Effector memory CD8-positive, alpha-beta T cell (primary cell): ENCODE results near the gene PRKCE.
"Not testable (repeated sequence)": the region's sequence is repeated elsewhere in the genome, so short reads cannot be mapped to it uniquely, and the experiment has no call there.

ENCODE experiments used
- ATAC-seq: fragments of 150-1000 bp; cut with Tn5 transposase; replicated peaks from 2 replicates; pipeline ENCODE4 v1.10.0; 2021; ENCODE audit warnings: mild to moderate bottlenecking, moderate library complexity
- DNase-seq, 3 experiments: peaks; one replicate each; pipeline ENCODE4 v3.0.0; 2021
- H3K27ac Mint-ChIP-seq, 2 donors: one replicate each; pipeline ENCODE4 v1.8.0; 2022; ENCODE audit warnings: mild to moderate bottlenecking in 2 of 2, mixed read lengths in 2 of 2, moderate library complexity in 2 of 2
- H3K27me3 Mint-ChIP-seq, 2 donors: one replicate each; pipeline ENCODE4 v1.8.0; 2022; ENCODE audit warnings: mixed read lengths in 2 of 2
- H3K36me3 Mint-ChIP-seq: one replicate; pipeline ENCODE4 v1.8.0; 2022; ENCODE audit warnings: mild to moderate bottlenecking, moderate library complexity, mixed read lengths; ENCODE audit not compliant: insufficient read depth
- H3K4me1 Mint-ChIP-seq, 2 donors: one replicate each; pipeline ENCODE4 v1.8.0; 2022; ENCODE audit warnings: low read depth in 2 of 2, mixed read lengths in 2 of 2
- H3K4me3 Mint-ChIP-seq, 2 donors: one replicate each; pipeline ENCODE4 v1.8.0; 2022; ENCODE audit warnings: mild to moderate bottlenecking in 2 of 2, mixed read lengths in 2 of 2, moderate library complexity in 2 of 2
- H3K9me3 Mint-ChIP-seq, 2 donors: one replicate each; pipeline ENCODE4 v1.8.0; 2022; ENCODE audit warnings: mixed read lengths in 2 of 2

Gene PRKCE

GRCh38 chr2:45856391-45857274, 205.2 kb downstream of the PRKCE start:
- Mint-ChIP-seq H3K4me1 (peaks cover 20 to 28% of the 10 kb centered on the region in 2 donors), H3K9me3 (no peaks in the 10 kb centered on the region), H3K36me3 (peaks cover 4% of the 10 kb centered on the region), H3K27me3 (no peaks in the 10 kb centered on the region), H3K27ac (no peak overlapping the region), H3K4me3 (no peak overlapping the region)
- DNase-seq (no peak), ATAC-seq (no peak)

GRCh38 chr2:45857275-45857609, 205.8 kb downstream of the PRKCE start:
- ATAC-seq (no peak), DNase-seq (no peak)
- no peaks in the 10 kb centered on the region for H3K27me3 Mint-ChIP-seq
- H3K4me1 Mint-ChIP-seq: peaks cover 23 to 30% of the 10 kb centered on the region in 2 donors
- peaks cover 4% of the 10 kb centered on the region for H3K36me3 Mint-ChIP-seq
- H3K4me3 Mint-ChIP-seq: no peak overlapping the region
- H3K27ac Mint-ChIP-seq: no peak overlapping the region
- H3K9me3 Mint-ChIP-seq: no peaks in the 10 kb centered on the region

- no peak overlapping the region for H3K27ac Mint-ChIP-seq
- H3K4me1 Mint-ChIP-seq: peaks cover 27 to 32% of the 10 kb centered on the region in 2 donors
- peaks cover 4% of the 10 kb centered on the region for H3K36me3 Mint-ChIP-seq
- H3K4me3 Mint-ChIP-seq: no peak overlapping the region
- no peak for ATAC-seq
- H3K9me3 Mint-ChIP-seq: no peaks in the 10 kb centered on the region
- DNase-seq: no peak
- H3K27me3 Mint-ChIP-seq: no peaks in the 10 kb centered on the region
These were observed 206.5 kb downstream of the PRKCE start for GRCh38 chr2:45857867-45858520.

DNA sequence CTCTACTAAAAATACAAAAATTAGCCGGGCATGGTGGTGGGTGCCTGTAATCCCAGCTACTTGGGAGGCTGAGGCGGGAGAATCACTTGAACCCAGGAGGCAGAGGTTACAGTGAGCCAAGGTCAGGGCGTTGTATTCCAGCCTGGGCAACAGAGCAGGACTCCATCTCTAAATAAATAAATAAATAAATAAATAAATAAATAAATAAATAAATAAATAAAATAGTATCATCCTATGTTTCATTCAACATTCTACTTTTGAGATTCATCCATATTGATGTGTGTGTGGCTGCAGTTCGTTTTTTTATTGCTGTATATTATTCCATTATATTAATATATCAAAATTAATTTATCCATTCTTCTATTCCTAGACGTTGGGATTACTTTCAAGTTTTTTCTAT, 207.4 kb downstream of the PRKCE start:
- not testable (repeated sequence) for ATAC-seq, H3K4me3 Mint-ChIP-seq, H3K36me3 Mint-ChIP-seq, DNase-seq, H3K9me3 Mint-ChIP-seq, H3K27ac Mint-ChIP-seq, H3K27me3 Mint-ChIP-seq
- peaks cover 27 to 32% of the 10 kb centered on the region in 2 donors for H3K4me1 Mint-ChIP-seq

DNA sequence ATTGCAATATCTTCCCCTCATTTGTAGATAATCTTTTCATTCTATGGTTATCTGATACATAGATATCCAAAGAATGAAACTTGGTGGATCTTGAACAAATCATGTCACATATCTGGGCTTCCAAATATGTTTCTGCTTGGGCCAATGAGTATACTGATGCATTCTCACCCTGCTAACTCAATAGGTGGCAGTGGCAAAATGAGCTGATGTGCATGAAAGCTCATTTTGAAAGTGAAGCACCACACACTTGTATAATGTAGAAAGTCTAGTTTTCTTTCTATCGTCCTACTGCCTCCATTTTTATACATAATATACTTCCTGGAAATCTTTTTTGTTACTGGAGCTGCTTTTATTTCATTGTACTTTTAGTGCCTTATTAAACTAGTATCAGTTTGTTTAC, 208.2 kb downstream of the PRKCE start:
- Mint-ChIP-seq H3K4me3 (no peak overlapping the region), H3K9me3 (no peaks in the 10 kb centered on the region), H3K4me1 (peaks cover 27 to 32% of the 10 kb centered on the region in 2 donors), H3K36me3 (peaks cover 4% of the 10 kb centered on the region), H3K27ac (no peak overlapping the region), H3K27me3 (no peaks in the 10 kb centered on the region)
- DNase-seq: no peak
- no peak for ATAC-seq

DNA sequence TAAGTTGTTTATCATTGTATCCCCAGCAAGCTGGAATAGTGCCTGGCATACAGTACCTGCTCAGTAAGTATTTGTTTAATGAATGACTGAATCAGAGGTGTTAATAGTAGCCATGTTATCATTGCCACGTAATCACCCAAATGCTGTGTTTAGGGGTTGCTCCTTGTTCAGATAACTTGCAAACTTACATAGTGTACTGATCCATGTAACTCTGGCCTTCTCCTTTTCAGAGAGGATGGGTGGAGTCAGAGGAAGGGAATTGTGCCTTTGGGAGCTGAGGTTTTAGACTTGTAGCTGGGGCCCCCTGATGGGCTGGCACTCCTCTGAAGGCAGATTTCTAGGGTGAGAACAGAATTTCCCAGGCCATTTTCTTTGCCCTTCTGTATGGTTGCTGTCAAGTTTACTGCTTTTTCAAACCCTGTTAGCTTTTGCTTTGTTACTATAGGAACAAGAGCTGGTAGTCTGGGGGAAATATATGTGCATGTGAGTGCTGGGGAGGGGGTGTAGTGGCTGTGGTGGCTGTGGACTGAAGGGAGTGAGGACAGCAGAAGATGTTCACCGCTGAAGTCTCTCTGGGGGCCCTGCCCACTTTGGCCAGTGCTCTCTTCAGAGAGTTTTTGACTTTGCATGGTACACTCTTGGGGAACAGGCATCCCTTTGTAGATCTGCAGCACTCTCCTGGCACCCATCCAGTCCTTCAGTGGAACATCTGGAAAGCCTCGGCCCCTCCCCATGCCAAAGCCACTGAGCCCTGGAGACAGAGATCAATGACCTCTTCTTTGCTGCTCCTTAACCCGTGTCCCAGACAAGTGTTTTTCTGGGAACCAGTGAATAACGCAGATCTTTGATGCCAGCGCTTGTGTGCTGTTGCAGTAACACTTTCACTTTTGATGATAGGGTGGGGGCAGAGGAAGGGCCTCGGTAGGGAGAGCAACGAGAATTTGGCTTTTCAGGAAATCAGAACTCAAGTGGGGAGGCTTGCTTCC, 209.0 kb downstream of the PRKCE start:
- Mint-ChIP-seq H3K27me3 (no peaks in the 10 kb centered on the region), H3K9me3 (no peaks in the 10 kb centered on the region), H3K36me3 (peaks cover 4% of the 10 kb centered on the region), H3K4me3 (peak overlapping the region; percentile 80), H3K4me1 (peaks cover 27 to 32% of the 10 kb centered on the region in 2 donors), H3K27ac (peak overlapping the region; percentile 80 to 83)
- ATAC-seq (peak; percentile 36), DNase-seq (no peak)

- Mint-ChIP-seq H3K9me3 (no peaks in the 10 kb centered on the region), H3K4me3 (no peak overlapping the region), H3K36me3 (peaks cover 7% of the 10 kb centered on the region), H3K4me1 (peaks cover 23 to 27% of the 10 kb centered on the region in 2 donors), H3K27me3 (no peaks in the 10 kb centered on the region), H3K27ac (no peak overlapping the region)
- ATAC-seq (no peak), DNase-seq (no peak)
These were observed 211.4 kb downstream of the PRKCE start for GRCh38 chr2:45862843-45863242.

- H3K9me3 Mint-ChIP-seq: no peaks in the 10 kb centered on the region
- H3K27me3 Mint-ChIP-seq: no peaks in the 10 kb centered on the region
- H3K4me1 Mint-ChIP-seq: peaks cover 23 to 27% of the 10 kb centered on the region in 2 donors
- H3K4me3 Mint-ChIP-seq: no peak overlapping the region
- ATAC-seq: no peak
- H3K36me3 Mint-ChIP-seq: peaks cover 7% of the 10 kb centered on the region
- DNase-seq: no peak
- no peak overlapping the region for H3K27ac Mint-ChIP-seq
These were observed 212.6 kb downstream of the PRKCE start for GRCh38 chr2:45864121-45864520.

GRCh38 chr2:45867349-45867748, 215.9 kb downstream of the PRKCE start:
- peaks cover 0 to 3% of the 10 kb centered on the region in 2 donors for H3K9me3 Mint-ChIP-seq
- no peak for DNase-seq
- peaks cover 3% of the 10 kb centered on the region for H3K36me3 Mint-ChIP-seq
- ATAC-seq: no peak
- no peak overlapping the region for H3K4me3 Mint-ChIP-seq
- peaks cover 10% of the 10 kb centered on the region in 2 donors for H3K4me1 Mint-ChIP-seq
- H3K27ac Mint-ChIP-seq: no peak overlapping the region
- H3K27me3 Mint-ChIP-seq: no peaks in the 10 kb centered on the region

GRCh38 chr2:45867800-45868199, 216.3 kb downstream of the PRKCE start:
- peaks cover 10 to 11% of the 10 kb centered on the region in 2 donors for H3K4me1 Mint-ChIP-seq

GRCh38 chr2:45869165-45869501, 217.7 kb downstream of the PRKCE start:
- Mint-ChIP-seq H3K27me3 (no peaks in the 10 kb centered on the region), H3K27ac (no peak overlapping the region), H3K4me1 (peaks cover 10 to 11% of the 10 kb centered on the region in 2 donors), H3K4me3 (no peak overlapping the region), H3K36me3 (peaks cover 3% of the 10 kb centered on the region), H3K9me3 (peaks cover 0 to 5% of the 10 kb centered on the region in 2 donors)
- ATAC-seq (no peak), DNase-seq (no peak)

More at GRCh38 chr2:45867800-45868199, 216.3 kb downstream of the PRKCE start:
- ATAC-seq (no peak), DNase-seq (no peak)
- H3K9me3 Mint-ChIP-seq: peaks cover 0 to 5% of the 10 kb centered on the region in 2 donors
- no peak overlapping the region for H3K4me3 Mint-ChIP-seq
- H3K27ac Mint-ChIP-seq: no peak overlapping the region
- peaks cover 3% of the 10 kb centered on the region for H3K36me3 Mint-ChIP-seq
- H3K27me3 Mint-ChIP-seq: no peaks in the 10 kb centered on the region

DNA sequence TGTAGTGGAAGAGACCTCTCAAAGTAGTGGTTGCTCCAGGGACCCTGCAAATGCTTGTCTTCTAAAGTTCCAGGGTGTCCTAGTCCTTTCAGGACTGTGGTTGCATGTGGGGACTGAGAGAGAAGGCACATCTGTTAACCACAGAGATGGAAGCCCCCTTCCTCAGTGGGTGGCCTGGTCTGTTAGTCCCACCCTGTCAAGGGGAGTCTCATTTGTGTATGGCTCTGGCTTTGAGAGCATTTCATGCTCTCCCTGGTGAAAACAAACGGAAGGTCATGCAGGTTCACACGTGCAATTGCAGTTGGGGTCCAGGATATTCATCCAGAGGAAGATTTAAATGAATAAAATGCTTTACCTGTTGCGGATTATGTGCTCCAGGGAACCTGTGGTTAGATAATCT, 219.6 kb downstream of the PRKCE start:
- H3K27ac Mint-ChIP-seq: no peak overlapping the region
- no peak for ATAC-seq
- peaks cover under 1 to 5% of the 10 kb centered on the region in 2 donors for H3K9me3 Mint-ChIP-seq
- no peaks in the 10 kb centered on the region for H3K27me3 Mint-ChIP-seq
- H3K36me3 Mint-ChIP-seq: peaks cover 3% of the 10 kb centered on the region
- H3K4me1 Mint-ChIP-seq: peaks cover 10 to 11% of the 10 kb centered on the region in 2 donors
- DNase-seq: no peak
- no peak overlapping the region for H3K4me3 Mint-ChIP-seq

DNA sequence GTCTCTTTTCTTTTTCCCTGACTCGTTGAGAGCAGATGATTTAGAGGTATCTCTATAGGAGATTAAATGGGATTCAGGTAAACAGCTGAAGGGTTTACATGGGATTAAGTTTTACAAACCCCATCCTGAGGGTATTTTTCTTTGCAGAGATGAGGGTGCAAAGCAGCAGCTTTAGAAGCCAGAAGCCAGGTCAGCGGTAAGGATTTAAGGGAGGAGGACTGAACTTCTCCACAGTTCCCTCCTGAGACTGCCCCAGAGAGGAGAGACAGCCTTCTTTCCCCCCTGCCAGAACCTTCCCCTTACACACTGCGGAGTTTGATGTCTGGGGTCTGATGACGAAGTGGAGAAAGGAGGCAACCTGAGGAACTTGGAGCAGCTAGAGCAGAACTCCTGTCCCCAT, 220.1 kb downstream of the PRKCE start:
- DNase-seq (no peak), ATAC-seq (no peak)
- no peak overlapping the region for H3K27ac Mint-ChIP-seq
- peaks cover 5 to 10% of the 10 kb centered on the region in 2 donors for H3K9me3 Mint-ChIP-seq
- no peaks in the 10 kb centered on the region for H3K27me3 Mint-ChIP-seq
- no peak overlapping the region for H3K4me3 Mint-ChIP-seq
- no peaks in the 10 kb centered on the region for H3K36me3 Mint-ChIP-seq
- peaks cover 10 to 11% of the 10 kb centered on the region in 2 donors for H3K4me1 Mint-ChIP-seq
